PC-9 (cell line): ENCODE data around the gene MRM2.

Source experiments
- CTCF ChIP-seq: fragments of 200-600 bp; sonication (generic); conservative IDR thresholded peaks from 2 replicates; pipeline ENCODE4 v1.6.1; 2017; ENCODE audit warnings: mixed run types, antibody characterized with exemption, mild to moderate bottlenecking, moderate library complexity
- EZH2 ChIP-seq: fragments of 200-600 bp; sonication (generic); IDR thresholded peaks from 2 replicates; pipeline ENCODE4 v1.8.0; 2017; ENCODE audit warnings: antibody characterized with exemption, low read depth

- TF ChIP-seq CTCF (no peak), EZH2 (no peak)
Measured at GRCh38 chr7:2230226-2230625, 11.8 kb downstream of the MRM2 start.
